HG03558 (cell line): Measurements from ENCODE around the gene ADAMTSL1.

Source experiments
- ATAC-seq: cut with Tn5 transposase; IDR thresholded peaks from one replicate; pipeline ENCODE4 v1.9.1; 2021; ENCODE audit warnings: moderate number of reproducible peaks; ENCODE audit not compliant: unreplicated experiment; ENCODE audit errors: extremely low read depth

ADAMTSL1 gene

DNA sequence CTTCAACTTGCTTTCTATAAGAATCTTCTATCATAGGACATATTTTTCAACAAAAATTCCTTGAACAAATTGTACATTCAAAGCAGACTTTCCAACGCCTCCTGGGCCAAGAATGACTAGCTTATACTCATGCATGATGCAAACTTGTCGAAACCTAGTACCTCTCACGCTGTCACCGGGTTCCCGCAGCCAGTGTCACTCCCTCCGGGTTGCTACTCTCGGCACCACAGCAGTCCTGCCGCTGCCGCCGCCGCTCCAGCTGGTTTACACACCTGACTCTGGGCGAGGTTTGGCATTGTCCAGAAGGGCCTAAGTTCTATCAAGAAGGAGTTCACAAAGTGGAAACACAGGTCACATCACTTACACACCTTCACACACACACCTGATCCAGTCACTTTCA is 244.4 kb downstream of the ADAMTSL1 start:
- no peak for ATAC-seq

DNA sequence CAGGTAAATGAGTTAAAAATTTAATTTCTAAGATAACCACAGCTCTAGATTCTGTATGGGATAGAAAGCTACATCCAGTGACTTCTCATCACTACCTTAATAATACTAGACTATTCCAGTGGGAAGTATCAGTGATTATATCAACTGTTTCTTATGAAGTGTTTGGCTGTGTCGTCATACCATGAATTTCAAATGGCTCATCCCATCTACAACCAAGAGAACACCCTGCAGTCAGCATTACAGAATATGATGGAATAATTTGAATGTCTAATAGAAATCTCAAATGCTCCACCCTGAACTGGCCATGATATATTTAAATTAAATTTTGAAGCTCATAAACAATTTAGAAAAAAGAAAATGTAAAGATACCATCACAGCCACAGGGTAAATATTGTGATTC is 245.0 kb downstream of the ADAMTSL1 start:
- no peak for ATAC-seq

DNA sequence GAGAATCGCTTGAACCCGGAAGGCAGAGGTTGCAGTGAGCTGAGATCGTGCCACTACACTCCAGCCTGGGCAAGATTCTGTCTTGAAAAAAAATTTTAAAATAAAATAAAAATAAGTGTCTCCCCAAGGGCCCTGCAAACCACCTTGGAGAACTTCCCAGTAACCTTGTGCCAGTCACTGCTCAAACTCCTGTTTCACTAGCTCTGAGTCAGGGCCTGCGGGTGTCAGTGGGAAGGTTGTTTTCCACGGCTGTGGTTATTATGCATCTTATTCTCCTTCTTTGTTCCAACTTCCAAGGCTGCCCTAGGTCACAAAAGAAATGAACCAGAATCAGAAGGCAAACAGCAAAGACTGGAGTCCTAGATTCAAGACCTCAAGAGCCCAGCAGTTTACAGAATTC is 246.7 kb downstream of the ADAMTSL1 start:
- ATAC-seq, result no peak

DNA sequence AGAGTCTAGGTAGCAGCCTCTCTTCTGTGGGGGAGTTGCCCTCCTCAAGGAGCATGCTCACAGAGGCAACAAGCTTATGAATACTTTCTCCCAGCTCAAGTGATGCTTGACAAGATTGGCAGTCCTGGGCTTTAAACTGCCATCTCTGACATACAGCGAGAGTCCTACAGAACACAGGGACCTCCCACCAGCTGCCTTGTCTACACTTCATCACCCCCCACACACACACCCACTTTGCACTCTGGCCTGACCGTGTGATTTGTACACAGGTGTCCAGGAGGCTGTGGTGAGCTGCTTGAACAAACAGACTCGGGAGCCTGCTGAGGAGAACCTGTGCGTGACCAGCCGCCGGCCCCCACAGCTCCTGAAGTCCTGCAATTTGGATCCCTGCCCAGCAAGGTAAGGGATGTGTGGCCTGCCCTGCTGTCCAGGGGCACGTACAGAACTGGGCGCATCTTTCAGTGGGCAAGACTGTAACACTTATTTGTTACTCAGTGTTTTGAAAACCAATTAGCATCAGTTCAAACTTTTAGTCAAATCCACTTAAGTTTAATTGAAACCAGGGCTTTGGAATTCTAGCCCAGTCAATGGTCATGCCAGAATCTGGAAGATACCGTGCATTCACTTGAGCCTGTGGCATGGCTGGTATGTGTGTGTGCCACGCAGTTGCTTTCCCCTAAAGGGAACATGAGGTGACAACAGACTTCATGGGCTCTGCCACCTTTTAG is 247.5 kb downstream of the ADAMTSL1 start:
- ATAC-seq, result no peak

DNA sequence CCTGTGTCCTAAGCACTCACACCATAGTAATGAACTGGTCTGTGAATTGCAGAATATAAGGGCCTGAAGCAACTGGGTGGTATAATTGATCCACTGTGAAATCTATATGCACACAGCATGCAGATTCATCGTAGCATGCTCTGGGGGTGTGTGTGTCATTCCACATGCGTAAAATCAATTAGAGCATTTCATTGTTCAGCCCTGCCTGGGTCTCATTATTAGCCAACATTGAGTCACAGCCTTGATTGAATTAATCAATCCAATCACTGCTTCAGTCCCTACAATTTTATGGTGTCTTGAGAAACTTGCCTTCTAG is 248.0 kb downstream of the ADAMTSL1 start:
- no peak for ATAC-seq

DNA sequence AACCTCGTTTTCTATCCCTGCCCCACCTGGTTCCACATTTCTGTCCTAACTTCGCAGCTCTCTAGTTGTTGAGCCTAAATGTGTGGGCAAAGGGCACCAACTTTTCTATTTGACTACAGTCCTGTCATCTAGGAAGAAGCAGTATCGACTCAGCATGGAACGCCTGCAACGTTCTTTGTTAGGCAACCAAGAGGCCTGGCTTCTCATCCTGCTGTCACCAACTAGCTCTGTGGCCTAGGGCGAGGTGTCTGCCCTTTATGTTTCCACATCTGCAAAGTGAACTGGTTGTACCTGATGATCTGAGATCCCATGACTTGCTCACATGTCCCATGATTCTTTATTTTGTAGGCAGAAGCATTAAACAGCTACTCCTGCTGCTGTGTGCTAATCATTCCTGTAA is 248.9 kb downstream of the ADAMTSL1 start:
- no peak for ATAC-seq

DNA sequence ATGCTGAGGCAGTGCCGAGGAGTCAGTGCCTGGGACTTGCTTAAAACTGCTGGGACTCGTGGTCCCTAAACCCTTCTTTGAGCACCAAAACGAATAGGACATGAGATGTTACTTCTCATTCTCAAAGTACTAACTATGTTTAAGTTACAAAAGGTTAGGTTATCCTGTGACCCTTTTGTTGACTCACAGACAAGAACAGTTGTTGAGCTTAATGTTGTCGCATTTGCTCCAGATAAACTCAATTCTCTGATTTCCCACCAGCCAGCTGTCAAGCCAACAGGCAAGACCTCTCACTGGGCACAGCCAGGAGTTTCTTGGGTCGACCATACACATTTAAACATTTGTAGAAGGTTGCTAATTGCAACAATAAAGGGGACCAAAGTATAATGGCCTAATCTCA is 249.4 kb downstream of the ADAMTSL1 start:
- no peak for ATAC-seq

DNA sequence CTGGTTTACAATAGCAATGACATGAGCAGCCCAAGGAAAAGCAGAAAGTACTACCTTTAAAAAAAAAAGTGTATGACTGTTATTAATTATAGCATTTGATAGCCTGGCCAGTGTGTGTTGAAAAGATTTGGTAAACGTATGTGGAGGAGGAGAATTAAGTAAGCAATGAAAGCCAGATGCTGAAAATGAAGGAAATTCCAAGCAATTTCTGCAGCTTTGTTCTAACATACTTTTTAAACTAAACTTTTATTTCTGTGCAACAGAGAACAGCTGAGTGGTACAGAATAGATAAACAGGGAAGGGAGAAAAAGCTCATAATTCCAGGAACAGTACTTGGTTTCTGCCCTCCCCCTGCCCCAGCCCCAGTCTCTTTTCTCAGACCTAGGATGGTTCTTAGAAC is 252.6 kb downstream of the ADAMTSL1 start:
- no peak for ATAC-seq

DNA sequence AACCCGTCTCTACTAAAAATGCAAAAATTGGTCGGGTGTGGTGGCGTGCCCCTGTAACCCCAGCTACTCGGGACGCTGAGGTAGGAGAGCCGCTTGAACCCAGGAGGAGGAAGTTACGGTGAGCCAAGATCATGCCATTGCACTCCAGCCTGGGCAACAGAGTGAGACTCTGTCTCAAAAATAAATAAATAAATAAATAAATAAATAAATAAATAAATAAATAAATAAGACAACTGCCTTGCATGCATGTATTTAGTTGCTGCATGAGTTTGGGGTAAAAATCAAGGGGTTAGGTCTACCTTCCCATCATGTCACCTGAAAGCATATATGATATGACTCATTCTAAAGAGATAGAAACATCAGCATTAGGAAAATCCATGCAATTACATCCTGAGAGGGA is 254.0 kb downstream of the ADAMTSL1 start:
- ATAC-seq, result no peak

DNA sequence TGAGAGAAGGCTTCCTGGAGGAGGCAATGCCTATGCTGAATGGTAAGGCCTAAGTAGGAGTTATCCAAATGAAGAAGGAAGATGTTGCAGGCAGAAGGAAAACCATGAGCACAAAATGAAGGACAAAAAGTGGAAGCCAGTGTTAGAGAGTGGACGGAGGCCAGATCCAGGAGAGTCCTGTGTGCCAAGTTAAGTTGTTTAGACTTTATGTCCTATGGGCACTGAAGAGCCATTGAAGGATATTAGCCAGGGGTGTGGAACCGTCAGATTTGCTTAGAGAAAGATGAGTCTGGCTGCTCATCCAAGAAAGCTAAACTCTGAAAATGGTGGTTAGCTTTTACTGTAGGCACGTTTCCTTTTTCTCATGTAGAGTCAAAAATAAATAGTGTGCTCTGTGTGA is 254.7 kb downstream of the ADAMTSL1 start:
- no peak for ATAC-seq

DNA sequence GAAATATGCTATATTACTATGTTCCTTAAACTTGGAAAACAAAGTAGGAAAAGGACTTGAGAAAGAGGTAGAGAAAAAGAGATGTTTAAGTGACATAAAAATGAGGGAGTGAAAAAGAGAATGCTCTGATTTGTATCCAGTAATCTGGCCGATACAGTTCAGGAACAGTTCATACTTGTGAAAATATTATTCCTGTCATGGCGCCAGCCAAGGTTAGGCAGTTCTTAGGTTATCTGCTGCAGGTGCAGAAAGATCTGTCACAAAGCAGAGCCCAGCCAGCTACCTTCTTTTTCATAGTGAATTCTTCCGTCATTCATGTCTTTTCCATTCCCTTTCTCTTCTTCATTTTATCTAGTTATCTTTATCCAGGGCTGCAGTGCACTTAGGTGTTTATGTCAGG is 256.3 kb downstream of the ADAMTSL1 start:
- no peak for ATAC-seq

DNA sequence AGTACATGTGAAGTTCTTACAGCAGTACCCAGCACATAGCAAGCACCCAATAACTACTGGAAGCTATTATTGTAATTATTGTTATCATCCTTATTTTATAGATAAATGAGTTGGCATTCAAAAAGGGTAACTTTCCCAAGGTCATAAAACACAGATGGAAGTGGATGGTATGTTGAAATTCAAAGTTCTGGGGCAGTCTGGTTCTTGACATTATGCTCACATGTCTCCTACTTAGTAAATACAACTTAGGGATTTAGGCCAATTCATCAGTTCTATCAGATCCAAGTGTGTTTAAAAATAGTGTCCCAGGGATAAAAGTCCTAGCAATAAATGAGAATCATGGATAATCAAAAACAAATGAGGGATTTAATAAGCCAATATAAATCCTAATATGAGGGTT is 265.2 kb downstream of the ADAMTSL1 start:
- ATAC-seq, result no peak

DNA sequence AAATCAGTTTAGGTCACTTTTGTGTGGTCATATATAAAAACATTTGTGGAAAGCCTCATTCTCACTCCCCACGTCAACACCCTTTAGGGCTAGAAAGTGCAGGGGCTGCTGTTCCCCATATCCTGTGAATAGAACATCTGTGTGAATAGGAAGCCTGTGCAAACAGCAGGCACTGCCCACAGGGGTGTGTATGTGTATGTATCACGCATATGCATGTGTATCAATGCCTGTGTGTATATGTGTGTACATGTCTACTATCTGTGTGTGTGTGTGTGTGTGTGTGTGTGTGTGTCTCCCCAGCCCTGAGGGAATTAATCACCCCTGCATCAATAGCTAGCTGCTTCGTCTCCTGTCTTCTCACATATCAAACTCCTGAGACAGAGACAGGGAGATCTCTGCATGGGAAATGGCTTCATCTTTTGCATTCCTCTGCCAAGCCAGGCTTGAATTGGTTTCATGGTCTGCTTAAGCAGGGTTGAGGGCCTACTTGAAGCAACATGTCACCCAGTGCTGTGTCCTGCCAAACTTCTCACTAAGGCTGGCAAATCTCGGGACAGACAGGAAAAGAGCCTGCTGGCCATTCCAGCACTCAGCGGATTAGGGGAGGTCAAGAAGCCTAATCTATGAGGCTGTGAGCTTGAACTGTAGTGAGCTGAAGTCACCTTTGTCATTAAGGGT is 265.8 kb downstream of the ADAMTSL1 start:
- ATAC-seq, result no peak

DNA sequence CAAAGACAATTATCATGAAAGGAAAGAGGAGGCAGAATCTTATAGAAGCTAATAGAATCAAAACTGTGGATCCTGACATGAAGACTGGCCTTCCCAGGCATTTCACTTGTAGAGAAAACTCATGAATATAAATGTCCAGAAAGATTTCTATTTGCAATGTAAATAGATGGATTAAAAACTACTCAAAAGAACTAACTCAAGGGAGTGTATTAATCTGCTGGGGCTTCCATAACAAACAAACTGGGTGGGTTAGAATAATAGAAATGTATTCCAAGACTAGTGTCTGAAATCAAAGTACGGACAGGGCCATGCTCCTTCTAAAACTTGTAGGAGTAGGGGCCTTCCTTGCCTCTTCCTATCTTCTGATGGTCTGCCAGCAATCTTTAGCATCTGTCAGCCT is 267.4 kb downstream of the ADAMTSL1 start:
- ATAC-seq, result no peak

DNA sequence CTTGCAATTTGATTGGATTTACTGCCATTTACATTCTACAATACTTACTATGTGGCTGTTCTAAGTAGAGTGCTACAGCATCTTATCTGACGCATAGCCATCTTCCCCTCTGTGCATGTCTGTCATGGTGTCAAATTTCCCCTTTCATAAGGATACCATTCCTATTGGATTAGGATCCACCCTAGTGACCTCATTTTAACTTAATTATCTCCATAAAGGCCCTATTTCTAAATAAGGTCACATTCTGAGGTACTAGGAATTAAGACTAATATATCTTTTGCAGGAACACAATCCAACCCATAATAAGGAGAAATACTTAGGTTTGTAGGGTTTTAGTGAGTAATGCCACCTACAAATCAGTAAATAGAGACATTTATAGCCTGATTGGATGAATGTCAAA is 268.0 kb downstream of the ADAMTSL1 start:
- no peak for ATAC-seq

DNA sequence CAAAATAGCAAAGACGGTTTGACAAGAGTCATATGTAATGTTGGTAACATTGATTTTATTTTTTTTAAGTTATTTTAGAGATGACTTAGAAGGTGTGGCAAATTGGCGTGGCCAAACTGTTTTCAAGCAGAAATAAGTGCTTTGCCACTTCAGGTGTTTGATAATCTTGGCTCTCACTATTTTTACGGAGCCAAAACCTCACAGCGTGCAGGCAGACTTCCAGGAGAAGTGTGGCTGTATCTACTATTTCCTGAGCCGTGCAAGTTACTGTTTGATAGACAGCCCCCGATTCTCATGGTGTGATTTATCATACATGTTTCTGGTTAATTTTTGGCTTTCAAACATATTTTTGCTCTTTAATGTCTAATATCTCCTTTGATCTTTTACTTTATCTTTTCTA is 269.5 kb downstream of the ADAMTSL1 start:
- ATAC-seq, result no peak

DNA sequence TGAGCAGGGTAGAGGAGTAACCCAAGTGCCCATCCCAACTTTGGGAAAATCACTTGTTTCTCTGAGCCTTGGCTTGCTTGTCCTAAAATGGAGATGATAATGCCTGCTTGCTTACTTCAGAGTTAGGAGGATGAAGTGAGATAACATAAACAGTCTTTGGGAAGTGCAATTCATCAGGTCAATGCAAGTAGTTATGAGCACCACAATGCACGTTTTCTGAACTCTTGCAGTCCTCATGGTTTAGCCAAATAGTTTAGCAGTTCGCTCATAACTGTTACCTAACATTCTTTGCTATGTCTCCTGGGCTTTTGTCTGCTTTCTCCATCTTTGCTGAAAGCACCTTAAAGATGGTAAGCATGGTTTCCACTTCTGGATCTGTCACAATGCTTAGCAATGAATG is 270.0 kb downstream of the ADAMTSL1 start:
- ATAC-seq, result no peak

DNA sequence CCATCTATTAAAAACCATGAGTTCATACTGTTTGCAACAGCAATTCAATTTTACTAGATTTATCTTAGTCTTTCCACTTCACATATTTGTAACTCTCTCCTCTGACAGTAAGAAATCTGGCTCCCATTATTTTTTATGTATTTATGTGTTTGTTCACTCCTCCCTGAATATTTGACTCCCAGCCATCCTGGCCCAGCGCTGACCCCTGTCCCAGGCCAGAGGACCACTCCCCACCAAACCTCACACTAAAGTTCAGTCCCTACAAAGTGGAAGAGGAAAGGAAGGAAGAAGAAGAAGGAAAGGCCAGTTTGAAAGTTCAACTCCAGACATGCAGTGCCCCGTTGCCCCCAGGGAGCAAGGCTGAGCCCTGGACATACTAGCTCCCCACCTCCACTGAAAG is 271.8 kb downstream of the ADAMTSL1 start:
- ATAC-seq, result no peak

DNA sequence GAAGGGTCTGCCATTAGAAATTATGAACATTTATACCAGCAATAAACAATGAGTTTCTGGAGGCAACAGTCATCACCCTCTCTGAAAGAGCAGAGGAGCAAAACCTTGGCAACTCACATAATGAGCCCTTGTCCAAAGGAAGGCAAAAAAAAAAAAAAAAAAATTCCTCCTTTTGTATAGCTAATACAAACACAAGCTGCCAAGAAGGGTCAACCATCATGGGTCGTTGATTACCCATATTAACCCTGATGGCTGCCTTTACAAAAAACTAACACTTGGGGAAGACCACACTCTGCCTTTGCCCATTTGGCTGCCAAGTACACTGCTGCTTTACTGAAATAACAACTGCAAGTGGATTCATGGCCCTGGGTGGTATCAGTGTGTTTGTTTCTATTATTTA is 272.7 kb downstream of the ADAMTSL1 start:
- ATAC-seq, result no peak

DNA sequence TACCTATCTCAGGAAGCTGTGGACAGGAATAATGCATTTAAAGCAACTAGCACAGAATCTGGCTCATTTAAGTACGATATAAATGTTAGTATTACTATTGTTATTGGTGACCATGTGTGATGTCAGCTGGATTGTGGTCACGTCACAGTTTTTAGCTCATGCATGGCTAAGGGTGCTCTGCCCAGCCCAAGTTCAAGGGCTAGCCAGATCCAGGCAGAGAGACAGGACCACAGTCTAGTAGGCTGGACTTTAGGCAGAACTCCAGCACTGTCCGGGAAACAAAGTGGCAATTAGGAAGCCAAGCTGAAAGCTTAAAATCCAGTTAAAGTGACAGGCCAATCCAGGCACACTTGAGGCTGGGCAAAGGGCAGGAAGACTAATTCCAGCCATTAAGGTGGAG is 273.6 kb downstream of the ADAMTSL1 start:
- ATAC-seq, result no peak

DNA sequence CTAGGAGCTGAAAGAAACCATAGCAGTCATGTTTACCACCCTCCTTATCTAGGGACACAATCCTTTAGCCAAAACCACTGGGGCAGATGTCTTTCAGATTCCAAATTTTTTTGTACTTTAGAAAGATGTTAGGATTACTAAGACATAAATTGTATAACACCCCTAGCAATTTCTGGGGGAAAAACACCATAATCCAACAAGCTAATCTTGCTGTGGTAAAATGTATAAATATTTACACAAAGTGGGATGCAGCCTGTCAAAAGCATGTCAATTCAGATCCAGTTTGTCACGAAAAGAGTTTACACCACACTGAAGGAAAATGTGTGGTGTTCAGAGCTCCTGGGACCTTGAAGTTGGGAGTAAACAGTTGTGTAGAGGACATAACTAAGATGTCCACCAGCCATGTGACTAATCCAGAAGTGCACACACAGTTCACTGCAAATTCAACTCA is 274.3 kb downstream of the ADAMTSL1 start:
- no peak for ATAC-seq

DNA sequence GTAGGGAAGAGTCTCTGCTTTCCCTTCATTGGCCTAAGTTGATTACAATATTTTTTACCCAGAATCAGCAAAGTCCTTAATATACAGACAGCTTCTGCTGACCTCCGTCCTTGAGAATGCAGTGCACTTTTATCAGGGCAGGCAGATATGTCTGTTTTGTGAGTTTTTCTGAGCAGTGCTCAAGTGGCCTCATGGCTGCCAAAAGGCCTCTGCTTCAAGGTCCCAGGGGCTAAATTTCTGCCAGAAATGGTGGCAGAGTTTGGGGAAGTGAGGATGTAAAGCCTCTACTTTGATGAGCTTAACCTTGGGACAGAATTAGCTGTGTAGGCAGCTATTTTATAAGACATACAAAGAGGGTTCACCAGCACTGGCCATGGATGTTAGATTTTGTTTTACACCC is 275.8 kb downstream of the ADAMTSL1 start:
- no peak for ATAC-seq
